ENCODE data around the gene DOK4. TPM values are rescaled to one million over a fixed set of nuclear protein-coding genes. Genes with fewer than 3 reads are reported as not detected.
A peak's percentile ranks its signal among the peaks of the same experiment; 100 is the strongest.
"Not testable (repeated sequence)": the region's sequence is repeated elsewhere in the genome, so short reads cannot be mapped to it uniquely, and the experiment has no call there.

DOK4 gene
- total and polyA plus RNA-seq, 5 donors = 12.2 to 19.4 (median 15.3) TPM

DNA sequence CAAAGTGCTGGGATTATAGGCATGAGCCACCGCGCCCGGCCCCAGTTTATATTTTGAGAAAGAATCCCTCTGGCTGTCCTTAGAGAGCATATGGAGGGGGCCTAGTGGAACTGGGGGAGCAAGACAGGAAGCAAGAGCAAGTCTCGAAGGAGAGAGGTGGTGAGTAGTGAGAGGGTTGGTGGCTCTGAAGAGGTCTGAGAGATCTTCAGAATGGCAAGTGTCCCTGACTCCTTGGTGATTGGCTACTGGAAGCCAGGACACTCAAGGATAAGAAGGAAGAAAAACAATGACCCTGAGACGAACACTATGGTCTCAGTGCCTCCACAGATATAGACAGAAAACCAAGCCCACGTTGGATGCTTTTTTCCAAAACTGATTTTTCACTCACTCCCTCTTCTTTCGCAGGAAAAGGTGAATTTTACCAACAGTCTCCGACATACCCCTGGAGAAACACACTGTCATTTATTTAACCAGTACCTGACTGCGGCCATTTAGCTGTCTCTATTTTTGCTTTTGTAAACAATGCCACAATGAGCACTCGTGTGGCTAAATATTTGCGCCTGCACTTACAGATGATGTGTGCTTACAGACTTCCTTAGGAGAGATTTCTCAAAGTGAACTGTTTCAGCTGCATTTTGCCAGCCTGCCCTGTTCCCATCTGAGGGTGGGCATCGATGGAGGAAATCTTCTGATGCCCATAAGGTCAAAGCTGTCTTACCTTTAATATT, 15.9 kb upstream of the DOK4 start:
- no peaks in the 10 kb centered on the region for H3K4me1 ChIP-seq (ENCODE audit: control insufficient read depth, insufficient read depth, low read length)
- no peak overlapping the region for H3K4me3 ChIP-seq (ENCODE audit: low read length)
- no peak overlapping the region for H3K27ac ChIP-seq (ENCODE audit: low read length)
- no peaks in the 10 kb centered on the region for H3K9me3 ChIP-seq (ENCODE audit: control insufficient read depth, low read length)
- no peaks in the 10 kb centered on the region for H3K27me3 ChIP-seq (ENCODE audit: control insufficient read depth, insufficient read depth)
- ATAC-seq = no peak
- 80% methylated on average over 12 of the region's 12 CpGs for WGBS
- intact Hi-C loops (cut with DNase I) = no loop called here
- peak; percentile 0 to 30 (median 7) for DNase-seq

DNA sequence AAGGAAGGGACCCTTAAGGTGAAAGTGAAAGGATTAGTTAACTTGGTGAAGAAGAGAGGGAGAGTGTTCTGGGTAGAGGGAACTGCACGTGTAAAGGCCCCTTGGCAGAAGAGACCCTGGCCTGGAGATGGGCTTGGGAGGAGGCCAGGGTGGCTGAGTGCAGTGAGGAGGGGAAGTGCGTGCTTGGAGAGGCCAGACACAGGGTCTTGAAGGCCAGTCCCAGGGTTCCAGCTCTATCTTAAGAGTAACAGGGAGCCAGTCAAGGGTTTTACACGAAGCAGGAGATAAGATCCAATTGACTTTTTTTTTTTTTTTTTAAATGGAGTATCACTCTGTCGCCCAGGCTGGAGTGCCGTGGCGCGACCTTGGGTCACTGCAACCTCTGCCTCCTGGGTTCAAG, 15.2 kb upstream of the DOK4 start:
- intact Hi-C loops (cut with DNase I) = no loop called here
- Histone ChIP-seq H3K27me3 (ENCODE audit: control insufficient read depth, insufficient read depth) (no peaks in the 10 kb centered on the region), H3K4me1 (ENCODE audit: control insufficient read depth, insufficient read depth, low read length) (no peaks in the 10 kb centered on the region), H3K27ac (ENCODE audit: low read length) (no peak overlapping the region), H3K4me3 (ENCODE audit: low read length) (no peak overlapping the region), H3K9me3 (ENCODE audit: control insufficient read depth, low read length) (no peaks in the 10 kb centered on the region)
- ATAC-seq (no peak), DNase-seq (peak; percentile 2 to 11 (median 2))
- 68% methylated on average over 7 of the region's 7 CpGs for WGBS

- ATAC-seq = peak in 1 of 2 donors; percentile 21
- no peaks in the 10 kb centered on the region for H3K4me1 ChIP-seq (ENCODE audit: control insufficient read depth, insufficient read depth, low read length)
- 42% methylated on average over 9 of the region's 9 CpGs for WGBS
- DNase-seq = peak; percentile 5 to 33 (median 29)
- H3K27ac ChIP-seq (ENCODE audit: low read length) = no peak overlapping the region
- H3K4me3 ChIP-seq (ENCODE audit: low read length) = no peak overlapping the region
- intact Hi-C loops (cut with DNase I) = no loop called here
- no peaks in the 10 kb centered on the region for H3K9me3 ChIP-seq (ENCODE audit: control insufficient read depth, low read length)
- no peaks in the 10 kb centered on the region for H3K27me3 ChIP-seq (ENCODE audit: control insufficient read depth, insufficient read depth)
These were observed 14.4 kb upstream of the DOK4 start for GRCh38 chr16:57500578-57501111.

DNA sequence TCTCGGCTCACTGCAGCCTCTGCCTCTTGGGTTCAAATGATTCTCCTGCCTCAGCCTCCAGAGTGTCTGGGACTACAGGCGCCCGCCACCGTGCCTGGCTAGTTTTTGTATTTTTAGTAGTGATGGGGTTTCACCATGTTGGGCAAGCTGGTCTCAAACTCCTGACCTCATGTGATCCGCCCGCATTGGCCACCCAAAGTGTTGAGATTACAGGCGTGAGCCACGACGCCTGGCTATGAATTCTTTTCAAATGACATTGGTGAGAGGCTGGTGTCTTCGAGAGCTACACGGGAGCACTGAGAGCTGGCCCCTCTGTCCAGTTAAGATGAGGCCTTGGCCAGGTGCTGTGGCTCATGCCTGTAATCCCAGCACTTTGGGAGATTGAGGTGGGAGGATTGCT, 13.6 kb upstream of the DOK4 start:
- H3K4me1 ChIP-seq (ENCODE audit: control insufficient read depth, insufficient read depth, low read length); intact Hi-C loops (cut with DNase I); H3K9me3 ChIP-seq (ENCODE audit: control insufficient read depth, low read length); H3K27me3 ChIP-seq (ENCODE audit: control insufficient read depth, insufficient read depth); H3K27ac ChIP-seq (ENCODE audit: low read length); ATAC-seq; H3K4me3 ChIP-seq (ENCODE audit: low read length): not testable (repeated sequence)
- DNase-seq = peak in 2 of 3 donors; percentile 0 to 13
- 83% methylated on average over 11 of the region's 11 CpGs for WGBS

- DNase-seq (peak in 2 of 3 donors; percentile 9 to 13), ATAC-seq (no peak)
- H3K4me3 ChIP-seq (ENCODE audit: low read length) = no peak overlapping the region
These were observed 11.7 kb upstream of the DOK4 start for GRCh38 chr16:57498031-57498430.

GRCh38 chr16:57497121-57497520, 10.8 kb upstream of the DOK4 start:
- Histone ChIP-seq H3K4me1 (ENCODE audit: control insufficient read depth, insufficient read depth, low read length) (no peaks in the 10 kb centered on the region), H3K9me3 (ENCODE audit: control insufficient read depth, low read length) (no peaks in the 10 kb centered on the region), H3K4me3 (ENCODE audit: low read length) (no peak overlapping the region), H3K27ac (ENCODE audit: low read length) (no peak overlapping the region), H3K27me3 (ENCODE audit: control insufficient read depth, insufficient read depth) (no peaks in the 10 kb centered on the region)
- DNase-seq = peak in 2 of 3 donors; percentile 11 to 33
- intact Hi-C loops (cut with DNase I) = no loop called here
- WGBS = 79% methylated on average over 13 of the region's 13 CpGs
- no peak for ATAC-seq

More at GRCh38 chr16:57498031-57498430, 11.7 kb upstream of the DOK4 start:
- Histone ChIP-seq H3K27ac (ENCODE audit: low read length) (no peak overlapping the region), H3K4me1 (ENCODE audit: control insufficient read depth, insufficient read depth, low read length) (no peaks in the 10 kb centered on the region), H3K27me3 (ENCODE audit: control insufficient read depth, insufficient read depth) (no peaks in the 10 kb centered on the region), H3K9me3 (ENCODE audit: control insufficient read depth, low read length) (no peaks in the 10 kb centered on the region)
- WGBS = 93% methylated on average over 4 of the region's 4 CpGs
- intact Hi-C loops (cut with DNase I) = no loop called here

DNA sequence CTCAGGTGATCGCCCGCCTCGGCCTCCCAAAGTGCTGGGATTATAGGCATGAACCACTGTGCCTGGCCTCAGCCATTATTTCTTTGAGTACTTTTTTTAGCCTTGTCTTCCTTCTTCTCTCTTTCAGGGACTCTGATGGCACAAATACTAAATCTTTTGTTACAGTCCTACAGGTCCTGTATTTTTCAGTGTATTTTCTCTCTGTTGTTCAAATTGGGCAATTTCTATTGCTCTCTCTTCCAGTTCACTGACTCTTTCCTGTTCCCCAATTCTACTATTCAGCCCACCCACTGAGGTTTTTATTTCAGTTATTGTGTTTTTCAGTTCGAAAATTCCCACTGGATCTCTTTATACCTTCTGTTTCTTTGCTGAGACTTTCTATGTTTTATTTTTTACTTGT, 7.5 kb upstream of the DOK4 start:
- WGBS = 93% methylated on average over 4 of the region's 4 CpGs
- Histone ChIP-seq H3K4me3 (ENCODE audit: low read length) (no peak overlapping the region), H3K9me3 (ENCODE audit: control insufficient read depth, low read length) (no peaks in the 10 kb centered on the region), H3K27me3 (ENCODE audit: control insufficient read depth, insufficient read depth) (no peaks in the 10 kb centered on the region), H3K4me1 (ENCODE audit: control insufficient read depth, insufficient read depth, low read length) (no peaks in the 10 kb centered on the region), H3K27ac (ENCODE audit: low read length) (no peak overlapping the region)
- DNase-seq (no peak), ATAC-seq (no peak)
- intact Hi-C loops (cut with DNase I) = no loop called here

DNA sequence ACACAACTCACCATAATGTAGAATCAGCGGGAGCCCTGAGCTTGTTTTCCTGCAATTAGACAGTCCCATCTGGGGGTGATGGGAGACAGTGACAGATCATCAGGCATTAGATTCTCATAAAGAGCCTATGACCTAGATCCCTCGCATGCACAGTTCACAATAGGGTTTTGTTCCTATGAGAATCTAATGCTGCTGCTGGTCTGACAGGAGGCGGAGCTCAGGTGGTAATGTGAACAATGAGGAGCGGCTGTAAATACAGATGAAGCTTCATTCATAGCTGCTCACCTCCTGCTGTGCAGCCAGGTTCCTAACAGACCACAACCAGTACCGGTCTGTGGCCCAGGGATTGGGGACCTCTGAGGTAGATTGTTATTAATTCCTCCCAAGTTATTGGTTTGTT, 2.9 kb upstream of the DOK4 start:
- Histone ChIP-seq H3K27ac (ENCODE audit: low read length) (no peak overlapping the region), H3K4me1 (ENCODE audit: control insufficient read depth, insufficient read depth, low read length) (peaks cover 2% of the 10 kb centered on the region), H3K9me3 (ENCODE audit: control insufficient read depth, low read length) (no peaks in the 10 kb centered on the region), H3K4me3 (ENCODE audit: low read length) (no peak overlapping the region), H3K27me3 (ENCODE audit: control insufficient read depth, insufficient read depth) (no peaks in the 10 kb centered on the region)
- 97% methylated on average over 5 of the region's 5 CpGs for WGBS
- ATAC-seq = no peak
- intact Hi-C loops (cut with DNase I) = no loop called here
- peak in 2 of 3 donors; percentile 2 to 5 for DNase-seq

DNA sequence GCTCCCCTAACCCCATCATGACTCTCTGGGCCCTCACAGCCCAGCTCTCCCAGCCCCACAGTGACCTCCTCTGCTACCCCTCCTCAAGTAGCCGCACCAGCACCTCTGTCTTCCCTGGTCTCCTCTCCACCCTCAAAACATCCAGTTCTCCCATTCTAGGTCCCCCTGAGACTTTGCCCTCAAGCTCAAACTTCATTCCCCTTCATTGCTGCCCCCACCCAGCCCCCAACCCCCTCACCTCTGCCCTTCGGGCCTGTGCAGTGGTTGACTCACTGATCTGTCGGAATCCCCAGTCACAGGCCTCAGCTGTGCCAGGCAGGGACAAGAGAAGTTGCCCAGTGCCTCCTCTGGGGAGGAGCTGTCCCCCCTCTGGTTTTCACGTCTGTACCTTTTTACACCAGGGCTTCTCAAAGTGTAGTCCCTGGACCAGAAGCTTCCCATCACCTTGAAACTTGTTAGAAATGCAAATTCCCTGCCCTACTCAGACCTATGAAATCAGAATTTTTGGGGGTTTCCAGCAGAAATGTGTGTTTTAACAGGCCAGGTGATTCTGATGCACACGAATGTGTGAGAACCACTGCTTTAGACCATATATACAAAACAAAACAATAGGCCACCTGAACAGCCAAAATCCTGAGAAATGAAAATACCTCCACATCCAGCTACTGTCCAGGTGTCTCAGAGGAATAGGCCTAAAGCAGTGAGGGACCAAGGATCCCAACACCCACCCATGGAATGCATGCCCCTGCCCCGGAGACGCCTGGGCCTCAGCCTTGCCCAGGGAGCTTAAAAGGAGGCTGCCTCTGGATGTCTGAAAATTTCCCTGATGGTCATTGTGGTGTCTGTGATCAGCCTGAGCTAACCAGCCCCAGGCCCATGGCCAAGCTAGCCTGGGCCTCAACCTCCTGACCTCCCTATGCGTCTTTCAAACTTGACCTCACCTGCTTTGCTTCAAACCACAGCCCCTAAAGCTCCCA, 853 bp upstream of the DOK4 start:
- Histone ChIP-seq H3K4me1 (ENCODE audit: control insufficient read depth, insufficient read depth, low read length) (peaks cover 2% of the 10 kb centered on the region), H3K4me3 (ENCODE audit: low read length) (peak overlapping the region; percentile 90), H3K9me3 (ENCODE audit: control insufficient read depth, low read length) (no peaks in the 10 kb centered on the region), H3K27me3 (ENCODE audit: control insufficient read depth, insufficient read depth) (no peaks in the 10 kb centered on the region), H3K27ac (ENCODE audit: low read length) (peak overlapping the region; percentile 46)
- intact Hi-C loops (cut with DNase I) = no loop called here
- DNase-seq (peak in 1 of 3 donors; percentile 44), ATAC-seq (peak in 1 of 2 donors; percentile 6)
- WGBS = 87% methylated on average over 8 of the region's 8 CpGs

DNA sequence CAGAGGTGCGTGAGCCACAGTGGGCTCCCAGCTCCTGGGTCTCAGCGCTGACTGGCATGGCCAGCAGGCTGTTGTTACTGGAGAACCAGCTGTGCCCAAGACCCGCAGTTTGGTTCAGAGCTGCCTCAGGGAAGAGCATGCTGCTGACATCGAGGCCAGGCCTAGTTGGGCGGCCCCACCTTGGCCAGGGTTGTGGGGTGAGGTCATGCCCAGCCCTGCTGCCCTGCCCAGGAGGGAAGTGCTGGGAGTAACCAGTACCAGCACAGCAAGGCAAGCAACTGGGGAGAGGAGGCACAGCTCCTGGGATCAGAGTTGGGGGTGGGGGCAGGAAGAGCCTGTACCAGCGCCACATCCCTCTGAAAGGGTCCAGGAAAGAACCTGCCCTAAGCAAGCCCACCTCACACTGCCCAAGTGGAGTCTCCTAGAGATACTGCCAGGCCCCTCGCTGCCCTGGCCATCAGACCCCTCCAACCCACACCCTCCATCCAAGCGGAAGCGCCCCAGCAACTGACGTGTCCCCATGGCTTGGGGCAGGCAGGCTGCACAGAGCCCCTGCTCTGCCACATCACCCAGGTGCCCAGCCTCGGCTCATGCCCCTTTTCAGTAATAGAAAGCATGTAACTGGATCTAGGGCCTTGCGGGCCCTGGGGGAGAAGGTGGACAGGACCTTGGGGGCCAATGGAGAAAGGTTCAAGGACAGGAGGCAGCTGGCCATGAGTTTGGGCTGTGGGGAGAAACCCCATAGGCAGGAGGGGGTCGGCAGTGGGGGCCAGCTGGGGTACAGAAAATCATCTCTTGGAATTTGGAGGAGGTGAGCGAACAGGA, 990 bp downstream of the DOK4 start:
- peak overlapping the region; percentile 90 for H3K4me3 ChIP-seq (ENCODE audit: low read length)
- intact Hi-C loops (cut with DNase I) = no loop called here
- peak; percentile 5 to 17 for ATAC-seq
- peak overlapping the region; percentile 62 for H3K27ac ChIP-seq (ENCODE audit: low read length)
- WGBS = 67% methylated on average over 14 of the region's 14 CpGs
- peak in 2 of 3 donors; percentile 62 to 69 for DNase-seq
- H3K27me3 ChIP-seq (ENCODE audit: control insufficient read depth, insufficient read depth) = no peaks in the 10 kb centered on the region
- no peaks in the 10 kb centered on the region for H3K9me3 ChIP-seq (ENCODE audit: control insufficient read depth, low read length)
- peaks cover 2% of the 10 kb centered on the region for H3K4me1 ChIP-seq (ENCODE audit: control insufficient read depth, insufficient read depth, low read length)
